Skeletal muscle tissue (tissue), 4 donors: ENCODE data around the gene APOBR. TPM values are rescaled to one million over a fixed set of nuclear protein-coding genes. Genes with fewer than 3 reads are reported as not detected.

Experiments
- H3K27ac ChIP-seq: one replicate; pipeline ENCODE4 v1.7.0; 2013; ENCODE audit warnings: mild to moderate bottlenecking, low read depth, low read length, inconsistent platforms
- H3K27me3 ChIP-seq, 3 donors: one replicate each; pipeline ENCODE4 v1.7.0; 2013; ENCODE audit warnings: low read length in 3 of 3; ENCODE audit not compliant: control insufficient read depth in 3 of 3, insufficient read depth in 3 of 3
- H3K36me3 ChIP-seq, 3 donors: one replicate each; pipeline ENCODE4 v1.7.0; 2013; ENCODE audit warnings: low read length in 3 of 3; ENCODE audit not compliant: control insufficient read depth in 3 of 3, insufficient read depth in 3 of 3
- H3K4me1 ChIP-seq, 3 donors: one replicate each; pipeline ENCODE4 v1.7.0; 2013; ENCODE audit warnings: low read length in 3 of 3, mild to moderate bottlenecking in 3 of 3; ENCODE audit not compliant: control insufficient read depth in 3 of 3, insufficient read depth in 3 of 3
- H3K4me3 ChIP-seq, 3 donors: one replicate each; pipeline ENCODE4 v1.7.0; 2013; ENCODE audit warnings: low read length in 3 of 3
- H3K9ac ChIP-seq, 3 donors: one replicate each; pipeline ENCODE4 v1.7.0; 2013; ENCODE audit warnings: low read length in 3 of 3, mild to moderate bottlenecking in 3 of 3, moderate library complexity in 2 of 3, low read depth in 1 of 3
- H3K9me3 ChIP-seq, 3 donors: one replicate each; pipeline ENCODE4 v1.7.0; 2013; ENCODE audit warnings: low read length in 3 of 3; ENCODE audit not compliant: control insufficient read depth in 3 of 3
- total RNA-seq: library from RNA; depleted of rRNA; stranded (reverse); fragments of >200 nt; gene quantifications from one replicate; pipeline ENCODE4 v1.2.3, GENCODE V29; 2014
- donor health status: Osteomylitis.

The APOBR gene
- total RNA-seq, 1 donor from 2014 or later, result under 0.01 TPM

- no peaks in the 10 kb centered on the region for H3K4me1 ChIP-seq
- no peak overlapping the region for H3K4me3 ChIP-seq
- no peaks in the 10 kb centered on the region for H3K36me3 ChIP-seq
- no peak overlapping the region for H3K27ac ChIP-seq
- no peak overlapping the region for H3K9ac ChIP-seq
- H3K27me3 ChIP-seq, result peaks cover 11 to 31% (median 27%) of the 10 kb centered on the region in 3 donors
- no peaks in the 10 kb centered on the region for H3K9me3 ChIP-seq
Observed at GRCh38 chr16:28505489-28506137, 11.2 kb downstream of the APOBR start.

- no peaks in the 10 kb centered on the region for H3K36me3 ChIP-seq
- H3K27me3 ChIP-seq, result peaks cover 3 to 19% (median 18%) of the 10 kb centered on the region in 3 donors
- H3K9ac ChIP-seq, result no peak overlapping the region
- H3K4me1 ChIP-seq, result no peaks in the 10 kb centered on the region
- no peak overlapping the region for H3K4me3 ChIP-seq
- H3K27ac ChIP-seq, result no peak overlapping the region
- H3K9me3 ChIP-seq, result no peaks in the 10 kb centered on the region
Observed at GRCh38 chr16:28511031-28511430, 16.6 kb downstream of the APOBR start.

- Histone ChIP-seq H3K27ac (no peak overlapping the region), H3K9me3 (no peaks in the 10 kb centered on the region), H3K4me1 (no peaks in the 10 kb centered on the region), H3K36me3 (no peaks in the 10 kb centered on the region), H3K27me3 (peaks cover 0 to 10% (median 8%) of the 10 kb centered on the region in 3 donors), H3K9ac (no peak overlapping the region), H3K4me3 (no peak overlapping the region)
Observed at GRCh38 chr16:28511801-28512789, 17.7 kb downstream of the APOBR start.

- Histone ChIP-seq H3K9me3 (no peaks in the 10 kb centered on the region), H3K27ac (no peak overlapping the region), H3K27me3 (no peaks in the 10 kb centered on the region), H3K4me1 (no peaks in the 10 kb centered on the region), H3K36me3 (no peaks in the 10 kb centered on the region), H3K9ac (no peak overlapping the region), H3K4me3 (no peak overlapping the region)
Observed at GRCh38 chr16:28513484-28514181, 19.2 kb downstream of the APOBR start.

- no peaks in the 10 kb centered on the region for H3K27me3 ChIP-seq
- no peaks in the 10 kb centered on the region for H3K9me3 ChIP-seq
- no peak overlapping the region for H3K9ac ChIP-seq
- H3K27ac ChIP-seq, result no peak overlapping the region
- no peaks in the 10 kb centered on the region for H3K36me3 ChIP-seq
- no peak overlapping the region for H3K4me3 ChIP-seq
- no peaks in the 10 kb centered on the region for H3K4me1 ChIP-seq
Observed at GRCh38 chr16:28514246-28514645, 19.8 kb downstream of the APOBR start.

GRCh38 chr16:28520672-28521071, 26.2 kb downstream of the APOBR start:
- Histone ChIP-seq H3K27me3 (no peaks in the 10 kb centered on the region), H3K9ac (no peak overlapping the region), H3K27ac (no peak overlapping the region), H3K36me3 (no peaks in the 10 kb centered on the region), H3K9me3 (no peaks in the 10 kb centered on the region), H3K4me3 (no peak overlapping the region), H3K4me1 (no peaks in the 10 kb centered on the region)

- H3K4me1 ChIP-seq, result no peaks in the 10 kb centered on the region
- no peak overlapping the region for H3K4me3 ChIP-seq
- no peaks in the 10 kb centered on the region for H3K9me3 ChIP-seq
- H3K36me3 ChIP-seq, result no peaks in the 10 kb centered on the region
- H3K27me3 ChIP-seq, result no peaks in the 10 kb centered on the region
- no peak overlapping the region for H3K9ac ChIP-seq
- H3K27ac ChIP-seq, result no peak overlapping the region
Observed at GRCh38 chr16:28521436-28521835, 27.0 kb downstream of the APOBR start.

- Histone ChIP-seq H3K36me3 (no peaks in the 10 kb centered on the region), H3K9ac (no peak overlapping the region), H3K9me3 (no peaks in the 10 kb centered on the region), H3K4me3 (no peak overlapping the region), H3K27ac (no peak overlapping the region), H3K27me3 (no peaks in the 10 kb centered on the region), H3K4me1 (no peaks in the 10 kb centered on the region)
Observed at GRCh38 chr16:28522792-28523191, 28.3 kb downstream of the APOBR start.

GRCh38 chr16:28524681-28525171, 30.3 kb downstream of the APOBR start:
- Histone ChIP-seq H3K36me3 (no peaks in the 10 kb centered on the region), H3K9me3 (no peaks in the 10 kb centered on the region), H3K27me3 (no peaks in the 10 kb centered on the region), H3K4me3 (no peak overlapping the region), H3K4me1 (no peaks in the 10 kb centered on the region), H3K27ac (no peak overlapping the region), H3K9ac (peak overlapping the region in 1 of 3 donors; percentile 40)
